Mucosa of descending colon (tissue), 3 donors: Measurements from ENCODE around the gene ESPN. TPM values are rescaled to one million over a fixed set of nuclear protein-coding genes. Genes with fewer than 3 reads are reported as not detected.

Experiments used
- ATAC-seq: fragments of 200-7000 bp; cut with Tn5 transposase; one replicate; pipeline ENCODE4 v1.9.1; 2020; ENCODE audit warnings: mild to moderate bottlenecking, moderate library complexity
- DNase-seq, 3 donors: peaks; one replicate each; pipeline ENCODE4 v3.0.0-alpha.2; 2020
- H3K36me3 ChIP-seq: fragments of 200-600 bp; one replicate; pipeline ENCODE4 v1.8.0; 2021; ENCODE audit warnings: low read depth, mild to moderate bottlenecking
- H3K4me1 ChIP-seq: fragments of 200-600 bp; one replicate; pipeline ENCODE4 v1.8.0; 2021; ENCODE audit warnings: low read depth, mild to moderate bottlenecking
- H3K4me3 ChIP-seq: fragments of 200-600 bp; one replicate; pipeline ENCODE4 v1.8.0; 2021; ENCODE audit warnings: mild to moderate bottlenecking
- H3K9me3 ChIP-seq: fragments of 200-600 bp; one replicate; pipeline ENCODE4 v1.8.0; 2021; ENCODE audit warnings: mild to moderate bottlenecking
- CTCF ChIP-seq: fragments of 200-600 bp; IDR thresholded peaks from one replicate; pipeline ENCODE4 v1.8.0; 2022; ENCODE audit warnings: antibody characterized with exemption, mild to moderate bottlenecking
- intact Hi-C, 2 donors: fragments of 100-400 bp; cut with DNase I in 1 of 2; cut with micrococcal nuclease in 1 of 2; formaldehyde crosslinking; loops; one replicate each; pipeline versions ENCODE4 v1.11.0 to v1.11.1; 2022; cut with DNase I, micrococcal nuclease
- total RNA-seq, 3 donors: library from RNA; stranded (reverse); fragmentation: NEBNext Ultra II Directional in 2 of 3; extraction: Animal tissue kit (Norgen Biotek cat#: 25700) in 2 of 3; gene quantifications; one replicate each; pipeline versions ENCODE4 v1.2.1 to v1.2.4, GENCODE V29; 2021 to 2023
- donor health status: DM: no; HTN: no; CAD: no; lungs with moderate emphysema.
- donor health status: DM: no; HTN: no; CAD: no.
- donor health status: DM: no; HTN: yes; CAD: no.

ESPN gene
- total RNA-seq, 3 donors from 2014 or later: 65.7 to 137 (median 124) TPM

GRCh38 chr1:6385488-6386191 lies 38.9 kb upstream of the ESPN start:
- no peaks in the 10 kb centered on the region for H3K36me3 ChIP-seq
- TF ChIP-seq CTCF: no peak
- peaks cover 4% of the 10 kb centered on the region for H3K4me1 ChIP-seq
- intact Hi-C loops: no loop called here
- H3K9me3 ChIP-seq: no peaks in the 10 kb centered on the region
- no peak overlapping the region for H3K4me3 ChIP-seq
- ATAC-seq (peak; percentile 80), DNase-seq (peak in 2 of 3 donors; percentile 33 to 44)

DNA sequence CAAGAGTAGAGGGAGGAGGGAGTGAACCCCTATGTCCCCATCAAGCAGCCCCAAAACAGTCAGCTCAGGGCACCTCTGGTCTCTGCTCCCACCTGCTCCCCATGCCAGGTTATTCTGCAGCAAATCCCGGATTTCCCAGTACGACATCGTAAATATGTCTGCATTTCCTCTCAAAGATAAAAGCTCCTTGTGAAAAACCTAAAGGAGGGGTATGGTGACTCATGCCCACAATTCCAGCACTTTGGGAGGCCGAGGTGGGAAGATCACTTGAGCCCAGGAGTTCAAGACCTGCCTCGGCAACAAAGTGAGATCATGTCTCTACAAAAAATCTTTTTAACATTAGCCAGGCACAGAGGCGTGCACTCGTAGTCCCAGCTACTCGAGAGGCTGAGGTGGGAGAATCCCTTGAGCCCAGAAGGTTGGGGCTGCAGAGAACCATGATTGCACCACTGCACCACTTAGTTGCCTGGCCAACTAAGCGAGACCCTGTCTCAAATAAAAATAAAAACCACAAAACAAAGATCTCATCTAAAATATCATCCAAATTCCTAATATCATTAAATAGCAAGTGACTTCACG lies 38.1 kb upstream of the ESPN start:
- no peak for TF ChIP-seq CTCF
- intact Hi-C loops: no loop called here

GRCh38 chr1:6389971-6390370 lies 34.6 kb upstream of the ESPN start:
- peaks cover 23% of the 10 kb centered on the region for H3K4me1 ChIP-seq
- H3K9me3 ChIP-seq: no peaks in the 10 kb centered on the region
- H3K4me3 ChIP-seq: no peak overlapping the region
- intact Hi-C loops: no loop called here
- ATAC-seq (no peak), DNase-seq (peak in 1 of 3 donors; percentile 25)
- no peaks in the 10 kb centered on the region for H3K36me3 ChIP-seq
- TF ChIP-seq CTCF: no peak

More for the DNA sequence above, 38.1 kb upstream of the ESPN start:
- peak in 1 of 3 donors; percentile 12 for DNase-seq
- Histone ChIP-seq H3K4me3 (no peak overlapping the region), H3K4me1 (peaks cover 7% of the 10 kb centered on the region), H3K9me3 (no peaks in the 10 kb centered on the region), H3K36me3 (no peaks in the 10 kb centered on the region)
- ATAC-seq: peak; percentile 48

- DNase-seq: peak; percentile 39 to 53 (median 47)
- peaks cover 20% of the 10 kb centered on the region for H3K4me1 ChIP-seq
- no peak overlapping the region for H3K4me3 ChIP-seq
- H3K9me3 ChIP-seq: no peaks in the 10 kb centered on the region
- no peak for ATAC-seq
- TF ChIP-seq CTCF: no peak
- intact Hi-C loops: no loop called here
- no peaks in the 10 kb centered on the region for H3K36me3 ChIP-seq
Observed at GRCh38 chr1:6391951-6392808, 32.4 kb upstream of the ESPN start.

- intact Hi-C loops: no loop called here
Observed at GRCh38 chr1:6392809-6393399, 31.7 kb upstream of the ESPN start.

More at GRCh38 chr1:6392809-6393399, 31.7 kb upstream of the ESPN start:
- H3K36me3 ChIP-seq: no peaks in the 10 kb centered on the region
- DNase-seq: no peak
- ATAC-seq: peak; percentile 19
- no peaks in the 10 kb centered on the region for H3K9me3 ChIP-seq
- peak overlapping the region; percentile 37 for H3K4me3 ChIP-seq
- no peak for TF ChIP-seq CTCF
- peaks cover 20% of the 10 kb centered on the region for H3K4me1 ChIP-seq
